Measurements from ENCODE around the gene HCK.
"Not testable (repeated sequence)": the region's sequence is repeated elsewhere in the genome, so short reads cannot be mapped to it uniquely, and the experiment has no call there.

HCK gene

GRCh38 chr20:32114305-32114960 is 62.4 kb downstream of the HCK start:
- no peak for DNase-seq (ENCODE audit: low spot score)
- TF ChIP-seq CTCF (IDR thresholded peaks at IDR 0.05; ENCODE audit: extremely low read depth, missing control alignments) = no peak

GRCh38 chr20:32115211-32115767 is 63.2 kb downstream of the HCK start:
- no peak for TF ChIP-seq CTCF (IDR thresholded peaks at IDR 0.05; ENCODE audit: extremely low read depth, missing control alignments)
- no peak for DNase-seq (ENCODE audit: low spot score)

GRCh38 chr20:32116079-32116521 is 64.1 kb downstream of the HCK start:
- no peak for TF ChIP-seq CTCF (IDR thresholded peaks at IDR 0.05; ENCODE audit: extremely low read depth, missing control alignments)
- no peak for DNase-seq (ENCODE audit: low spot score)

- not testable (repeated sequence) for DNase-seq (ENCODE audit: low spot score)
Observed at GRCh38 chr20:32116796-32117195, 64.8 kb downstream of the HCK start.

GRCh38 chr20:32118427-32118826 is 66.4 kb downstream of the HCK start:
- DNase-seq (ENCODE audit: low spot score) = not testable (repeated sequence)

GRCh38 chr20:32119734-32120133 is 67.7 kb downstream of the HCK start:
- no peak for TF ChIP-seq CTCF (IDR thresholded peaks at IDR 0.05; ENCODE audit: extremely low read depth, missing control alignments)
- no peak for DNase-seq (ENCODE audit: low spot score)

- DNase-seq (ENCODE audit: low spot score) = not testable (repeated sequence)
Observed at GRCh38 chr20:32121908-32122307, 69.9 kb downstream of the HCK start.

- TF ChIP-seq CTCF (IDR thresholded peaks at IDR 0.05; ENCODE audit: extremely low read depth, missing control alignments) = no peak
- DNase-seq (ENCODE audit: low spot score) = no peak
Observed at GRCh38 chr20:32123088-32123487, 71.0 kb downstream of the HCK start.

GRCh38 chr20:32124916-32125454 is 72.9 kb downstream of the HCK start:
- TF ChIP-seq CTCF (IDR thresholded peaks at IDR 0.05; ENCODE audit: extremely low read depth, missing control alignments) = no peak
- DNase-seq (ENCODE audit: low spot score) = no peak

Measured in GM20000 (cell line).